ENCODE results near the gene C9orf43. TPM values are rescaled to one million over a fixed set of nuclear protein-coding genes. Genes with fewer than 3 reads are reported as not detected.

The C9orf43 gene
- total and polyA plus RNA-seq, 9 of the 15 experiments (the other 6 are each of a cell fraction or from before 2014, with no cell fraction given), result 0.21 to 0.58 (median 0.33) TPM

- no peaks in the 10 kb centered on the region for H3K79me2 ChIP-seq (ENCODE audit: control insufficient read depth, insufficient read depth, low read length)
- no peaks in the 10 kb centered on the region for H4K20me1 ChIP-seq (replicated peaks; ENCODE audit: control insufficient read depth, insufficient read depth, low read length)
- H3K27me3 ChIP-seq (ENCODE audit: control insufficient read depth in 2 of 2, insufficient read depth in 2 of 2, low read length in 2 of 2), result peaks cover 10 to 17% of the 10 kb centered on the region in 2 experiments; a peak in 3 of 5 replicates
- no peak overlapping the region for H2AFZ ChIP-seq (ENCODE audit: low read depth, low read length)
- H3K27ac ChIP-seq (ENCODE audit: extremely low read depth, low read depth, low read length), result no peak overlapping the region
- ATAC-seq (no peak), FAIRE-seq (no peak), DNase-seq (ENCODE audit: extremely low read depth in 1 of 4, low spot score in 3 of 4) (no peak)
- H3K4me3 ChIP-seq, result no peak overlapping the region
- intact Hi-C loops (cut with micrococcal nuclease) (no loop called here), in situ Hi-C loops (cut with MboI) (no loop called here)
- no peaks in the 10 kb centered on the region for H3K9me1 ChIP-seq (ENCODE audit: control insufficient read depth, insufficient read depth, low read length)
- H3K9ac ChIP-seq (ENCODE audit: insufficient read depth in 1 of 2, low read depth in 2 of 2, low read length in 2 of 2), result no peak overlapping the region
- no peaks in the 10 kb centered on the region for H3K4me1 ChIP-seq (replicated peaks in 1 of 2; ENCODE audit: control insufficient read depth in 2 of 2, insufficient read depth in 2 of 2, low read length in 2 of 2)
- H3K4me2 ChIP-seq (ENCODE audit: insufficient read depth, low read length), result no peak overlapping the region
- peak; percentile 53 for TF ChIP-seq ATF3 (IDR thresholded peaks at IDR 0.05)
- no peak for TF ChIP-seq ATF3 (CRISPR knock-in tag; conservative IDR thresholded peaks at IDR 0.05)
- TF ChIP-seq CEBPG (CRISPR knock-in tag; IDR thresholded peaks at IDR 0.05), result 0 out of 2 replicates have a peak, but pooled peaks have one; percentile 10
- peak; percentile 36 to 78; a peak in 2 of 4 replicates for TF ChIP-seq CEBPG (tag; conservative IDR thresholded peaks at IDR 0.05 in 1 of 2, IDR thresholded peaks at IDR 0.05 in 1 of 2)
- TF ChIP-seq CEBPB (tag; IDR thresholded peaks at IDR 0.05), result peak; percentile 76
- no peak for TF ChIP-seq ESRRA (IDR thresholded peaks at IDR 0.05; ENCODE audit: borderline replicate concordance, low read depth)
- TF ChIP-seq ZNF146 (CRISPR knock-in tag; IDR thresholded peaks at IDR 0.05; ENCODE audit: unreplicated experiment), result peak; percentile 37
- TF ChIP-seq IRF2 (CRISPR knock-in tag; IDR thresholded peaks at IDR 0.05), result no peak
- peak; percentile 60; the same call in 1 of the 2 replicates for TF ChIP-seq JUND (IDR thresholded peaks at IDR 0.05; ENCODE audit: borderline replicate concordance, low read depth, low read length)
- TF ChIP-seq JUND (tag; IDR thresholded peaks at IDR 0.05; ENCODE audit: borderline replicate concordance, low read depth, low read length), result 0 out of 3 replicates have a peak, but pooled peaks have one; percentile 26
- peak; percentile 84 for TF ChIP-seq FOSL1 (tag; conservative IDR thresholded peaks at IDR 0.05)
- no peaks in the 10 kb centered on the region for H3K36me3 ChIP-seq (ENCODE audit: control insufficient read depth, insufficient read depth, low read length)
- WGBS (ENCODE audit: insufficient coverage, low coverage, missing lambda C conversion rate), result 41% methylated on average over 2 of the region's 2 CpGs
- ChIA-PET CTCF (ENCODE audit: low intra/inter-chr PET ratio) (no interaction called here), POLR2A (interaction anchor here (1.7 kb wide), 1 partner anchor 17 kb away, joined by 7 read pairs; the partner anchor contains the start of genes C9orf43 and POLE3)
- no TSS peak for BruUV-seq (replicated peaks)
- no peaks in the 10 kb centered on the region for H3K9me3 ChIP-seq (replicated peaks; ENCODE audit: control insufficient read depth, insufficient read depth, low read depth, low read length)
These were observed 17.1 kb downstream of the C9orf43 start for GRCh38 chr9:113427629-113428028.
